ENCODE measurements around the gene ITGB7. TPM values are rescaled to one million over a fixed set of nuclear protein-coding genes. Genes with fewer than 3 reads are reported as not detected.

The ITGB7 gene
- total RNA-seq, 1 donor from 2014 or later: 1.3 TPM

DNA sequence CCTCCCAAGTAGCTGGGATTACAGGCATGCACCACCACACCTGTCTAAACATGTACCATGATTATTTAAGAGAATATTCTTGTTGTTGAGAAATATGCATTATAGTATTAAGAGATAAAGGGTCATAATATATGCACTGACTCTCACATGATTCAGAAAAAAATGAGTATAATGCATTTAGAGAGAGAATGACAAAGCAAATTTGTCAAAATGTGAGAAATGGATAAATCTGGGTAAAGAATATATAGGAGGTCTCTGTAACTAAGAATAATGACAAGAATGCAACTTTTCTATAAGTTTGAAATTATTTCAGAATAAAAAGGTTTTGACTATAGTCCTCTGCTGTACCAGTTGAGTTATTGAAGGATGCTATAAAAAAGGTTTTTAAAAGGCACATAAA lies 54.7 kb downstream of the ITGB7 start:
- no peak overlapping the region for H3K4me2 ChIP-seq (ENCODE audit: low read length)
- no peaks in the 10 kb centered on the region for H3K9me3 ChIP-seq (ENCODE audit: insufficient read depth, low read depth, low read length)
- Mint-ChIP-seq H3K4me3 (ENCODE audit: unreplicated experiment) (no peak overlapping the region), H3K9me3 (ENCODE audit: unreplicated experiment) (peaks cover 2% of the 10 kb centered on the region), H3K36me3 (ENCODE audit: low read depth, unreplicated experiment) (peaks cover 11% of the 10 kb centered on the region), H3K27me3 (ENCODE audit: low read depth, unreplicated experiment) (peaks cover 25% of the 10 kb centered on the region), H3K27ac (ENCODE audit: unreplicated experiment) (no peak overlapping the region), H3K4me1 (ENCODE audit: low read depth, unreplicated experiment) (no peaks in the 10 kb centered on the region)
- no peak overlapping the region for H3K4me3 ChIP-seq (ENCODE audit: insufficient read depth, low read depth, low read length)
- H4K20me1 ChIP-seq (ENCODE audit: insufficient read depth, low read length): no peaks in the 10 kb centered on the region
- H2AFZ ChIP-seq (ENCODE audit: low read depth, low read length): no peak overlapping the region
- no peak for DNase-seq (ENCODE audit: low read depth)
- H3K79me2 ChIP-seq (ENCODE audit: insufficient read depth, low read length): no peaks in the 10 kb centered on the region
- H3K27ac ChIP-seq (ENCODE audit: low read depth, low read length): no peak overlapping the region
- H3K9ac ChIP-seq (ENCODE audit: low read length): no peak overlapping the region
- no peak for FAIRE-seq
- TF ChIP-seq, protein P1, sequence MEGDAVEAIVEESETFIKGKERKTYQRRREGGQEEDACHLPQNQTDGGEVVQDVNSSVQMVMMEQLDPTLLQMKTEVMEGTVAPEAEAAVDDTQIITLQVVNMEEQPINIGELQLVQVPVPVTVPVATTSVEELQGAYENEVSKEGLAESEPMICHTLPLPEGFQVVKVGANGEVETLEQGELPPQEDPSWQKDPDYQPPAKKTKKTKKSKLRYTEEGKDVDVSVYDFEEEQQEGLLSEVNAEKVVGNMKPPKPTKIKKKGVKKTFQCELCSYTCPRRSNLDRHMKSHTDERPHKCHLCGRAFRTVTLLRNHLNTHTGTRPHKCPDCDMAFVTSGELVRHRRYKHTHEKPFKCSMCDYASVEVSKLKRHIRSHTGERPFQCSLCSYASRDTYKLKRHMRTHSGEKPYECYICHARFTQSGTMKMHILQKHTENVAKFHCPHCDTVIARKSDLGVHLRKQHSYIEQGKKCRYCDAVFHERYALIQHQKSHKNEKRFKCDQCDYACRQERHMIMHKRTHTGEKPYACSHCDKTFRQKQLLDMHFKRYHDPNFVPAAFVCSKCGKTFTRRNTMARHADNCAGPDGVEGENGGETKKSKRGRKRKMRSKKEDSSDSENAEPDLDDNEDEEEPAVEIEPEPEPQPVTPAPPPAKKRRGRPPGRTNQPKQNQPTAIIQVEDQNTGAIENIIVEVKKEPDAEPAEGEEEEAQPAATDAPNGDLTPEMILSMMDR (IDR thresholded peaks at IDR 0.05; ENCODE audit: insufficient read depth, low read depth, low read length): no peak
- TF ChIP-seq EZH2 (IDR thresholded peaks at IDR 0.05; ENCODE audit: insufficient read depth, low read length): no peak
- no peaks in the 10 kb centered on the region for H3K4me1 ChIP-seq (ENCODE audit: insufficient read depth, low read length)
- H3K36me3 ChIP-seq (ENCODE audit: insufficient read depth, low read length): no peaks in the 10 kb centered on the region
- H3K27me3 ChIP-seq (ENCODE audit: insufficient read depth, low read length): no peaks in the 10 kb centered on the region

DNA sequence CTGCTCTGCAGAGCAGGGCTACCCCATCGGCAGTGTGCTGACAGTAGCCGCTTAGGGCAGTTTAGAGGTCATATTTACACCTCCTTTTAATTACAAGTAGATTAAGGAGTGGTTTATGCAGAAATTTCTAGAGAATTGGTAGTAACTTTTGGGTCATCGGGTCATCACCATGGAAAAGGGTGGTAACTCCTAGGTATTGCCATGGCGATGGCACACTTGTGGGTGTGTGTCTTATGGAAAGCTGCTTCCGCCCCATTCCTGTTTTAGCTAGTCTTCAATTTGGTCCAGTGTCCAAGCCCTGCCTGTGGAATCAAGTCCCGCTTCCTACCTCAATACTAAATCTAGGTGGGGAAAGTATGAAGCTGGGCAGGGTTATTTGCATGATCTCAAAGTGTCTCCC lies 56.0 kb downstream of the ITGB7 start:
- Histone ChIP-seq H3K27me3 (ENCODE audit: insufficient read depth, low read length) (no peaks in the 10 kb centered on the region), H3K4me2 (ENCODE audit: low read length) (no peak overlapping the region), H3K4me3 (ENCODE audit: insufficient read depth, low read depth, low read length) (no peak overlapping the region), H3K9ac (ENCODE audit: low read length) (no peak overlapping the region), H3K27ac (ENCODE audit: low read depth, low read length) (no peak overlapping the region), H3K36me3 (ENCODE audit: insufficient read depth, low read length) (no peaks in the 10 kb centered on the region), H4K20me1 (ENCODE audit: insufficient read depth, low read length) (no peaks in the 10 kb centered on the region), H3K79me2 (ENCODE audit: insufficient read depth, low read length) (no peaks in the 10 kb centered on the region), H3K4me1 (ENCODE audit: insufficient read depth, low read length) (no peaks in the 10 kb centered on the region), H3K9me3 (ENCODE audit: insufficient read depth, low read depth, low read length) (no peaks in the 10 kb centered on the region), H2AFZ (ENCODE audit: low read depth, low read length) (no peak overlapping the region)
- no peak for FAIRE-seq
- no peak for DNase-seq (ENCODE audit: low read depth)
- Mint-ChIP-seq H3K9me3 (ENCODE audit: unreplicated experiment) (peaks cover 2% of the 10 kb centered on the region), H3K27ac (ENCODE audit: unreplicated experiment) (no peak overlapping the region), H3K27me3 (ENCODE audit: low read depth, unreplicated experiment) (peaks cover 25% of the 10 kb centered on the region), H3K4me3 (ENCODE audit: unreplicated experiment) (no peak overlapping the region), H3K4me1 (ENCODE audit: low read depth, unreplicated experiment) (no peaks in the 10 kb centered on the region), H3K36me3 (ENCODE audit: low read depth, unreplicated experiment) (peaks cover 11% of the 10 kb centered on the region)
- TF ChIP-seq EZH2 (IDR thresholded peaks at IDR 0.05; ENCODE audit: insufficient read depth, low read length): no peak
- TF ChIP-seq, protein P1 (IDR thresholded peaks at IDR 0.05; ENCODE audit: insufficient read depth, low read depth, low read length): no peak

DNA sequence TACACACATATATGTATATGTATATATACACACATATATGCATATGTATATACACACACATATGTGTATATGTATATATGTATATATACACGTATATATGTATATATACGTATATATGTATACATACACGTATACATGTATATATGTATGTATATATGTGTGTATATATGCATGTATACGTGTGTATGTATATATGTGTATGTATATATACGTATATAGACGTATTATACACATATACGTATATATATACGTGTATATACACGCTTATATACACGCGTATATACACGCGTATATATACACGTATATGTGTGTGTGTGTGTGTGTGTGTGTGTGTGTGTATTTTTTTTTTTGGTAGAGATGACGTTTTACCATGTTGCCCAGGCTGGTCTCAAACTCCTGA lies 59.4 kb downstream of the ITGB7 start:
- H3K9me3 ChIP-seq (ENCODE audit: insufficient read depth, low read depth, low read length): no peaks in the 10 kb centered on the region
- H3K4me1 ChIP-seq (ENCODE audit: insufficient read depth, low read length): no peaks in the 10 kb centered on the region
- no peaks in the 10 kb centered on the region for H4K20me1 ChIP-seq (ENCODE audit: insufficient read depth, low read length)
- Mint-ChIP-seq H3K4me1 (ENCODE audit: low read depth, unreplicated experiment) (no peaks in the 10 kb centered on the region), H3K27ac (ENCODE audit: unreplicated experiment) (no peak overlapping the region), H3K27me3 (ENCODE audit: low read depth, unreplicated experiment) (peaks cover 12% of the 10 kb centered on the region), H3K9me3 (ENCODE audit: unreplicated experiment) (no peaks in the 10 kb centered on the region), H3K36me3 (ENCODE audit: low read depth, unreplicated experiment) (no peaks in the 10 kb centered on the region), H3K4me3 (ENCODE audit: unreplicated experiment) (no peak overlapping the region)
- peaks cover 4% of the 10 kb centered on the region for H3K27me3 ChIP-seq (ENCODE audit: insufficient read depth, low read length)
- no peak overlapping the region for H3K9ac ChIP-seq (ENCODE audit: low read length)
- no peak overlapping the region for H3K4me3 ChIP-seq (ENCODE audit: insufficient read depth, low read depth, low read length)
- H2AFZ ChIP-seq (ENCODE audit: low read depth, low read length): no peak overlapping the region
- H3K79me2 ChIP-seq (ENCODE audit: insufficient read depth, low read length): no peaks in the 10 kb centered on the region
- TF ChIP-seq, protein P1 (IDR thresholded peaks at IDR 0.05; ENCODE audit: insufficient read depth, low read depth, low read length): no peak
- FAIRE-seq: no peak
- H3K4me2 ChIP-seq (ENCODE audit: low read length): no peak overlapping the region
- no peak overlapping the region for H3K27ac ChIP-seq (ENCODE audit: low read depth, low read length)
- DNase-seq (ENCODE audit: low read depth): no peak
- no peaks in the 10 kb centered on the region for H3K36me3 ChIP-seq (ENCODE audit: insufficient read depth, low read length)

Data from astrocyte (in vitro differentiated cells and primary cell).